K562 (cell line): Measurements from ENCODE around the gene FNBP1. TPM values are rescaled to one million over a fixed set of nuclear protein-coding genes. Genes with fewer than 3 reads are reported as not detected.
A peak's percentile ranks its signal among the peaks of the same experiment; 100 is the strongest.

Experiments used
- ATAC-seq: fragments of 200-7000 bp; cut with Tn5 transposase; 3 replicates; pipeline ENCODE4 v1.9.1; 2020; ENCODE audit warnings: moderate library complexity
- BruUV-seq: library from RNA; stranded (reverse); fragments of 400-500 nt; replicated peaks from 2 replicates; lab custom pipeline; 2021; lab: Mats Ljungman, UMichigan
- CTCF ChIA-PET: fragments of 300-600 bp; formaldehyde crosslinking; extraction: SDS; loops from one replicate; lab custom pipeline; 2021; ENCODE audit warnings: low intra/inter-chr PET ratio; lab: Yijun Ruan, JAX
- POLR2A ChIA-PET: fragments of 300-600, 350-650 bp; sonication (Branson Sonifier 250); formaldehyde crosslinking; extraction: SDS; loops from one replicate; lab custom pipeline; 2021; ENCODE audit warnings: antibody characterized with exemption, inconsistent platforms; lab: Yijun Ruan, JAX
- DNase-seq, 4 experiments: peaks; one replicate each; pipeline versions ENCODE4 v3.0.0 to v3.0.0-alpha.2; 2011 to 2018; ENCODE audit warnings: low spot score in 3 of 4, mixed read lengths in 3 of 4; ENCODE audit errors: extremely low read depth in 1 of 4
- FAIRE-seq: peaks from 2 replicates; lab custom pipeline; 2011; peaks lifted over from hg19 to GRCh38; lab: Jason Lieb, UNC
- H2AFZ ChIP-seq: 2 replicates; pipeline ENCODE4 v1.6.0; 2011; ENCODE audit warnings: low read depth, low read length, control low read depth, inconsistent platforms
- H3K27ac ChIP-seq: fragments of 200-600 bp; 3 replicates; pipeline ENCODE4 v1.8.0; 2011; ENCODE audit warnings: low read depth, mild to moderate bottlenecking, control low read depth, inconsistent platforms, low read length, moderate library complexity, mixed read lengths; ENCODE audit errors: extremely low read depth
- H3K27me3 ChIP-seq, 2 experiments: fragments of 300-600 bp in 1 of 2; 2 replicates in 1 of 2; 3 replicates in 1 of 2; pipeline versions ENCODE4 v1.6.0 to v1.8.0; 2011; ENCODE audit warnings: inconsistent platforms in 2 of 2, low read length in 2 of 2, mild to moderate bottlenecking in 1 of 2, mixed read lengths in 1 of 2, moderate library complexity in 1 of 2; ENCODE audit not compliant: control insufficient read depth in 2 of 2, insufficient read depth in 2 of 2
- H3K36me3 ChIP-seq: fragments of 300-600 bp; 3 replicates; pipeline ENCODE4 v1.8.0; 2011; ENCODE audit warnings: mild to moderate bottlenecking, low read length, inconsistent platforms; ENCODE audit not compliant: control insufficient read depth, insufficient read depth
- H3K4me1 ChIP-seq, 2 experiments: fragments of 200-600 bp in 1 of 2; replicated peaks in 1 of 2; 2 replicates in 1 of 2; 3 replicates in 1 of 2; pipeline versions ENCODE4 v1.5.1 to v1.8.0; 2011; ENCODE audit warnings: inconsistent platforms in 2 of 2, low read length in 2 of 2, mild to moderate bottlenecking in 1 of 2, mixed read lengths in 1 of 2, moderate library complexity in 1 of 2; ENCODE audit not compliant: control insufficient read depth in 2 of 2, insufficient read depth in 2 of 2
- H3K4me2 ChIP-seq: 2 replicates; pipeline ENCODE4 v1.6.1; 2011; ENCODE audit warnings: low read length, control low read depth, inconsistent platforms, mixed read lengths; ENCODE audit not compliant: insufficient read depth
- H3K4me3 ChIP-seq: fragments of 200-600 bp; sonication (generic), shearing (Covaris generic); 2 replicates; pipeline ENCODE4 v1.5.1; 2016; ENCODE audit warnings: control low read depth, inconsistent platforms
- H3K79me2 ChIP-seq: fragments of 200-600 bp; 3 replicates; pipeline ENCODE4 v1.8.0; 2011; ENCODE audit warnings: low read length, inconsistent platforms; ENCODE audit not compliant: control insufficient read depth, insufficient read depth
- H3K9ac ChIP-seq, 2 experiments: 2 replicates each; pipeline versions ENCODE4 v1.6.0 to v1.6.1; 2011; ENCODE audit warnings: low read depth in 2 of 2, low read length in 2 of 2, control low read depth in 1 of 2, inconsistent platforms in 1 of 2, mild to moderate bottlenecking in 1 of 2, mixed read lengths in 1 of 2; ENCODE audit not compliant: insufficient read depth in 1 of 2
- H3K9me1 ChIP-seq: one replicate; pipeline ENCODE4 v1.6.0; 2011; ENCODE audit warnings: inconsistent platforms, mild to moderate bottlenecking, low read length, moderate library complexity; ENCODE audit not compliant: control insufficient read depth, insufficient read depth
- H3K9me3 ChIP-seq: replicated peaks from 2 replicates; pipeline ENCODE4 v1.5.1; 2011; ENCODE audit warnings: low read depth, low read length, inconsistent platforms; ENCODE audit not compliant: control insufficient read depth, insufficient read depth
- H4K20me1 ChIP-seq: replicated peaks from 2 replicates; pipeline ENCODE4 v1.6.1; 2011; ENCODE audit warnings: low read length, inconsistent platforms, mixed read lengths; ENCODE audit not compliant: control insufficient read depth, insufficient read depth
- CBFA2T3 ChIP-seq: fragments of 450-650 bp; IDR thresholded peaks from 2 replicates; pipeline ENCODE4 v1.6.1; 2017
- ETV6 ChIP-seq, 3 experiments: fragments of 150-350 bp in 1 of 3; sonication (generic) in 1 of 3; formaldehyde crosslinking in 1 of 3; IDR thresholded peaks; 2 replicates each; pipeline versions ENCODE4 v1.6.1 to v1.8.0; 2014 to 2022; ENCODE audit warnings: borderline replicate concordance in 2 of 3, low read depth in 2 of 3, antibody characterized with exemption in 1 of 3, low read length in 1 of 3, mild to moderate bottlenecking in 1 of 3, missing genetic modification reagents in 1 of 3
- HDAC1 ChIP-seq, 2 experiments: fragments of 450-650 bp; IDR thresholded peaks; 2 replicates each; pipeline ENCODE4 v1.6.1; 2016 to 2017; ENCODE audit warnings: inconsistent platforms in 1 of 2, mild to moderate bottlenecking in 1 of 2, moderate library complexity in 1 of 2
- KDM1A ChIP-seq, 2 experiments: fragments of 450-650 bp; IDR thresholded peaks; 2 replicates each; pipeline ENCODE4 v1.6.1; 2016; ENCODE audit warnings: mild to moderate bottlenecking in 2 of 2
- KDM4B ChIP-seq, 2 experiments: fragments of 450-650 bp in 1 of 2; sonication (generic) in 1 of 2; IDR thresholded peaks; 2 replicates each; pipeline ENCODE4 v1.6.1; 2016 to 2017; ENCODE audit warnings: borderline replicate concordance in 2 of 2, antibody characterized with exemption in 1 of 2, low read depth in 1 of 2, mild to moderate bottlenecking in 1 of 2
- MTA2 ChIP-seq: fragments of 450-650 bp; IDR thresholded peaks from 2 replicates; pipeline ENCODE4 v1.6.1; 2016; ENCODE audit warnings: low read depth
- MYNN ChIP-seq, 2 experiments: sonication (generic); formaldehyde crosslinking in 1 of 2; IDR thresholded peaks; 2 replicates each; pipeline versions ENCODE4 v1.5.0 to v1.6.1; 2016 to 2020; ENCODE audit warnings: antibody characterized with exemption in 1 of 2, missing genetic modification reagents in 1 of 2
- RCOR1 ChIP-seq, 2 experiments: IDR thresholded peaks; 2 replicates each; pipeline ENCODE4 v1.6.1; 2012; ENCODE audit warnings: low read depth in 2 of 2, low read length in 2 of 2, borderline replicate concordance in 1 of 2, improper control_type of control experiment in 1 of 2
- ZBTB40 ChIP-seq, 2 experiments: fragments of 450-650 bp in 1 of 2; sonication (generic) in 1 of 2; formaldehyde crosslinking in 1 of 2; IDR thresholded peaks; 2 replicates each; pipeline versions ENCODE4 v1.7.1 to v1.9.0; 2016 to 2022; ENCODE audit warnings: inconsistent platforms in 1 of 2, mild to moderate bottlenecking in 1 of 2, missing genetic modification reagents in 1 of 2
- WGBS: fragments of 100-300 bp; shearing (Covaris generic); methylation state at CpG from one replicate; pipeline ENCODE4 v1.1.6; 2016; ENCODE audit warnings: low coverage, mixed read lengths; ENCODE audit not compliant: insufficient coverage; ENCODE audit errors: missing lambda C conversion rate; 5-methylcytosine and 5-hydroxymethylcytosine counted together
- in situ Hi-C: fragments of 300-500 bp; cut with MboI; formaldehyde crosslinking; loops from 4 replicates; pipeline ENCODE4 v1.15.0; 2018; ENCODE audit warnings: inconsistent platforms, mixed read lengths
- intact Hi-C: fragments of 100-400 bp; cut with micrococcal nuclease; formaldehyde crosslinking; loops from 2 replicates; pipeline ENCODE4 v1.14.2; 2022
- polyA plus RNA-seq, 8 experiments: library from polyadenylated mRNA; depleted of rRNA in 4 of 8; stranded (reverse) in 5 of 8; unstranded in 3 of 8; fragments of >200 nt; fragmentation: Nextera tagmentation in 2 of 8; fragmentation: Illumina TruSeq in 1 of 8; extraction: Ambion mirVana in 2 of 8; extraction: Trizol in 1 of 8; gene quantifications; 2 replicates each; pipeline versions ENCODE4 v1.2.1 to v1.2.3, GENCODE V29; 2011 to 2014; ENCODE audit warnings: inconsistent platforms in 1 of 8, missing spikeins in 1 of 8
- total RNA-seq, 7 experiments: library from RNA; depleted of rRNA in 6 of 7; stranded (reverse); fragments of >200 nt in 6 of 7; fragmentation: Illumina TruSeq in 2 of 7; extraction: Trizol in 2 of 7; gene quantifications; 2 replicates each; pipeline versions ENCODE4 v1.2.1 to v1.2.3, GENCODE V29; 2011 to 2021; ENCODE audit warnings: low replicate concordance in 1 of 7

FNBP1 gene
- total and polyA plus RNA-seq, 9 of the 15 experiments (the other 6 are each of a cell fraction or from before 2014, with no cell fraction given) = 1.8 to 14.9 (median 7.6) TPM

GRCh38 chr9:130045725-130046450 lies 2.9 kb upstream of the FNBP1 start:
- no peak overlapping the region for H2AFZ ChIP-seq
- no peak for DNase-seq
- H3K27ac ChIP-seq = peak overlapping the region; percentile 36; the same call in 1 of the 3 replicates
- H3K27me3 ChIP-seq = peaks cover 5 to 12% of the 10 kb centered on the region in 2 experiments; a peak in 3 of 5 replicates
- 0 out of 2 replicates have a peak, but pooled peaks have one; percentile 12 for TF ChIP-seq CBFA2T3
- TF ChIP-seq ZBTB40 (IDR thresholded peaks at IDR 0.05) = no peak
- no peak for TF ChIP-seq ZBTB40 (CRISPR knock-in tag; IDR thresholded peaks at IDR 0.05)
- TF ChIP-seq HDAC1 (IDR thresholded peaks at IDR 0.05) = 0 out of 4 replicates have a peak, but pooled peaks of 1 of the 2 experiments have one; percentile 29
- TF ChIP-seq ETV6 (IDR thresholded peaks at IDR 0.05; ENCODE audit: borderline replicate concordance in 1 of 2, low read depth in 2 of 2, low read length in 1 of 2) = peak; percentile 18 to 58; a peak in 1 of 4 replicates
- no peak for TF ChIP-seq ETV6 (CRISPR knock-in tag; IDR thresholded peaks at IDR 0.05; ENCODE audit: borderline replicate concordance)
- peak; percentile 76; the same call in 1 of the 2 replicates for TF ChIP-seq MYNN (IDR thresholded peaks at IDR 0.05)
- TF ChIP-seq MYNN (CRISPR knock-in tag; IDR thresholded peaks at IDR 0.05) = peak; percentile 67; the same call in 1 of the 2 replicates
- peak; percentile 83 to 85 for TF ChIP-seq KDM1A (IDR thresholded peaks at IDR 0.05)
- TF ChIP-seq RCOR1 (IDR thresholded peaks at IDR 0.05; ENCODE audit: borderline replicate concordance in 1 of 2, low read depth in 2 of 2, low read length in 2 of 2) = peak in 1 of 2 experiments; percentile 25; a peak in 1 of 4 replicates
- no peak for TF ChIP-seq KDM4B (IDR thresholded peaks at IDR 0.05; ENCODE audit: borderline replicate concordance in 2 of 2, low read depth in 1 of 2)
- no peak for TF ChIP-seq MTA2
- CTCF ChIA-PET = no interaction called here
- in situ Hi-C loops (no loop called here), intact Hi-C loops (no loop called here)
- WGBS = 12% methylated on average over 4 of the region's 4 CpGs
- no peaks in the 10 kb centered on the region for H3K36me3 ChIP-seq
- no peaks in the 10 kb centered on the region for H3K9me1 ChIP-seq
- no peaks in the 10 kb centered on the region; the same call in 1 of the 2 replicates for H4K20me1 ChIP-seq
- BruUV-seq = no TSS peak
- no peaks in the 10 kb centered on the region; the same call in 2 of the 3 replicates for H3K79me2 ChIP-seq
- H3K9me3 ChIP-seq = no peaks in the 10 kb centered on the region
- FAIRE-seq = no peak
- POLR2A ChIA-PET = interaction anchor here (0.7 to 1.7 kb wide), 2 partner anchors 7 to 181 kb away, joined by 3 to 7 read pairs; partner anchors contain the start of gene GPR107
- ATAC-seq = no peak
- H3K9ac ChIP-seq = no peak overlapping the region
- peaks cover 27 to 30% of the 10 kb centered on the region in 2 experiments for H3K4me1 ChIP-seq
- no peak overlapping the region for H3K4me3 ChIP-seq
- H3K4me2 ChIP-seq = no peak overlapping the region
